Ishikawa (cell line): ENCODE results near the gene CBX8.

ENCODE experiments used
- CEBPB ChIP-seq: IDR thresholded peaks from 2 replicates; pipeline ENCODE4 v1.6.1; 2012
- CREB1 ChIP-seq: IDR thresholded peaks from 2 replicates; pipeline ENCODE4 v1.6.1; 2012; ENCODE audit warnings: low read depth
- EGR1 ChIP-seq: IDR thresholded peaks from 2 replicates; pipeline ENCODE4 v1.6.1; 2012
- EP300 ChIP-seq: IDR thresholded peaks from 2 replicates; pipeline ENCODE4 v1.6.1; 2012; ENCODE audit warnings: borderline replicate concordance
- FOXM1 ChIP-seq: IDR thresholded peaks from 2 replicates; pipeline ENCODE4 v1.6.1; 2012; ENCODE audit warnings: low read depth, borderline replicate concordance
- NFIC ChIP-seq: IDR thresholded peaks from 2 replicates; pipeline ENCODE4 v1.6.1; 2012
- RAD21 ChIP-seq: IDR thresholded peaks from 2 replicates; pipeline ENCODE4 v1.6.1; 2012; ENCODE audit warnings: low read depth
- REST ChIP-seq: IDR thresholded peaks from 2 replicates; pipeline ENCODE4 v1.6.1; 2012; ENCODE audit warnings: low read depth, mild to moderate bottlenecking
- TAF1 ChIP-seq: IDR thresholded peaks from 2 replicates; pipeline ENCODE4 v1.6.1; 2012; ENCODE audit warnings: low read depth, mild to moderate bottlenecking
- TCF12 ChIP-seq: IDR thresholded peaks from 2 replicates; pipeline ENCODE4 v1.6.1; 2012; ENCODE audit warnings: low read depth
- TEAD4 ChIP-seq: IDR thresholded peaks from 2 replicates; pipeline ENCODE4 v1.6.1; 2012
- YY1 ChIP-seq: IDR thresholded peaks from 2 replicates; pipeline ENCODE4 v1.6.1; 2012; ENCODE audit warnings: low read depth
- ZBTB7A ChIP-seq: IDR thresholded peaks from 2 replicates; pipeline ENCODE4 v1.6.1; 2012; ENCODE audit warnings: low read depth
- TF ChIP-seq, protein P1 (sequence below): IDR thresholded peaks from 2 replicates; pipeline ENCODE4 v1.6.1; 2012
- TF ChIP-seq, protein P2 (sequence below): IDR thresholded peaks from 2 replicates; pipeline ENCODE4 v1.6.1; 2012

The CBX8 gene

GRCh38 chr17:79814127-79814973, 17.5 kb upstream of the CBX8 start:
- TF ChIP-seq NFIC, result no peak
- no peak for TF ChIP-seq TCF12
- no peak for TF ChIP-seq ZBTB7A
- no peak for TF ChIP-seq YY1
- TF ChIP-seq CREB1, result no peak
- TF ChIP-seq RAD21, result no peak
- TF ChIP-seq EGR1, result no peak
- TF ChIP-seq, protein P1, sequence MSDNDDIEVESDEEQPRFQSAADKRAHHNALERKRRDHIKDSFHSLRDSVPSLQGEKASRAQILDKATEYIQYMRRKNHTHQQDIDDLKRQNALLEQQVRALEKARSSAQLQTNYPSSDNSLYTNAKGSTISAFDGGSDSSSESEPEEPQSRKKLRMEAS, result no peak
- TF ChIP-seq REST, result no peak
- no peak for TF ChIP-seq CEBPB
- TF ChIP-seq FOXM1, result no peak
- no peak for TF ChIP-seq EP300
- TF ChIP-seq, protein P2, sequence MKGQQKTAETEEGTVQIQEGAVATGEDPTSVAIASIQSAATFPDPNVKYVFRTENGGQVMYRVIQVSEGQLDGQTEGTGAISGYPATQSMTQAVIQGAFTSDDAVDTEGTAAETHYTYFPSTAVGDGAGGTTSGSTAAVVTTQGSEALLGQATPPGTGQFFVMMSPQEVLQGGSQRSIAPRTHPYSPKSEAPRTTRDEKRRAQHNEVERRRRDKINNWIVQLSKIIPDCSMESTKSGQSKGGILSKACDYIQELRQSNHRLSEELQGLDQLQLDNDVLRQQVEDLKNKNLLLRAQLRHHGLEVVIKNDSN, result no peak
- TF ChIP-seq TAF1, result no peak
- TF ChIP-seq TEAD4, result no peak

- no peak for TF ChIP-seq EP300
- peak; percentile 21; the same call in 1 of the 2 replicates for TF ChIP-seq TAF1
- no peak for TF ChIP-seq TEAD4
- TF ChIP-seq, protein P2, result no peak
- no peak for TF ChIP-seq FOXM1
- TF ChIP-seq REST, result no peak
- no peak for TF ChIP-seq CREB1
- no peak for TF ChIP-seq TCF12
- TF ChIP-seq YY1, result peak; percentile 84
- TF ChIP-seq CEBPB, result no peak
- TF ChIP-seq ZBTB7A, result peak; percentile 51
- TF ChIP-seq NFIC, result no peak
- no peak for TF ChIP-seq RAD21
- TF ChIP-seq, protein P1, result peak; percentile 83
- no peak for TF ChIP-seq EGR1
Measured at GRCh38 chr17:79813297-79814126, 16.6 kb upstream of the CBX8 start.

- no peak for TF ChIP-seq TCF12
- TF ChIP-seq CEBPB, result no peak
- no peak for TF ChIP-seq YY1
- no peak for TF ChIP-seq ZBTB7A
- no peak for TF ChIP-seq REST
- no peak for TF ChIP-seq NFIC
- TF ChIP-seq, protein P2, result no peak
- no peak for TF ChIP-seq RAD21
- TF ChIP-seq, protein P1, result no peak
- TF ChIP-seq FOXM1, result no peak
- TF ChIP-seq EGR1, result no peak
- TF ChIP-seq CREB1, result no peak
- no peak for TF ChIP-seq TAF1
- no peak for TF ChIP-seq EP300
- no peak for TF ChIP-seq TEAD4
Measured at GRCh38 chr17:79812353-79813258, 15.7 kb upstream of the CBX8 start.
